T-helper 2 cell treated with Interferon-gamma antibody and Interleukin-4, amounts not matched to agents 100 ng/mL and 5 ng/mL, for 36 hours (primary cell): Measurements from ENCODE around the gene LRIT2. TPM values are rescaled to one million over a fixed set of nuclear protein-coding genes. Genes with fewer than 3 reads are reported as not detected.

Experiments used
- intact Hi-C: fragments of 100-400 bp; cut with micrococcal nuclease; formaldehyde crosslinking; loops from one replicate; pipeline ENCODE4 v1.15.1; 2023
- total RNA-seq: library from RNA; stranded (reverse); gene quantifications from 2 replicates; pipeline ENCODE4 v1.2.3, GENCODE V29; 2022

The LRIT2 gene
- total RNA-seq, 1 donor from 2014 or later: not detected

DNA sequence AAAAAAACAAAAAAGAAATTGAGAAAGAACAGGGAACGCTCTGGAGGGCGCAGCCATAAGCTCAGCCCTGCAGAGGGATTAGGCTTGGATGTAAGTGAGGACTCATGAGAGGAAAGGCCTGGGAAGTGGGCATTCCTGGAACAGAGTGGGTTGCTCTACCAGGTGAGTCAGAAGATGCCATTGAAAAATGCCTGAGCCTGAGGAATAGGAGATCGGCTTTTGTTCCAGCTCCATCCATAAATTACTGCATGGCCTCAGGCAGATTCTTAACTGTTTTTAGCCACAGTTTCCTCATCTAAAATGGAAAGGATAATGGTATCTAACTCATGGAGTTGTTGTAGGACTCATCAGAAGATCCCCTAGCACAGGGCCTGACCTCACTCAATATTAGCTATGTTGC lies 18.4 kb upstream of the LRIT2 start:
- intact Hi-C loops: no loop called here

DNA sequence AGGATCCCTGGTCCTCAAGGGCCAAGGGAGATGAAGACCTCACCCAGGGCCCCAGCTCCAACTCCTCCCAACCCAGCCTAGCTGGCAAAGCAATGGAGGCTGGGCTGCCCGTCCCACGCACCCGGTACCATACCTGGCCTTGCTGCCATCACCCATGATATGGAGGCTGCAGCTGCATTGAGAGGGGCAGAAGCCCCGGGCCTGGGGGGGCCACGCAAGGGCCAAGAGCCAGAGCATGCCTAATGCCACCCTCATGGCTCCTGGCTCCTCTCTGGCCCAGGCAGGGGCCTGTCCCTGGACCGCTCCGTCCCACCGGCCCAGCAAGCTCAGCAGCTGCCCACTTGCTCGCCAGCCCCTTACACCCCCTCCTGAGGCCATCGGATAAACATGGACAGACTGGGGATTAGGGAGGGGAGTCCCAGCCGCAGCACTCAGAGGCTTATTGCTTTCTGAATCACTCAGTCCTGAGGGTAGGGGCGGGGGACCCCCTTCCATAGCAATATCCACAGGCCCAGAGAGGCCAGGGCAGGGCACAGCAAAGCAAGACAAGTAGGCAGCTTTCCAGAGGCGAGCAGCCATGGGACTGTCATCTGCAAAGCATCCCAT lies 15.9 kb upstream of the LRIT2 start, which contains the start of gene LRIT1:
Gene LRIT1, minus strand, starts transcription at position 362 of the 606 bp plus-strand sequence. Its CDS starts 107 bp downstream, at position 255.
- intact Hi-C loops: no loop called here

DNA sequence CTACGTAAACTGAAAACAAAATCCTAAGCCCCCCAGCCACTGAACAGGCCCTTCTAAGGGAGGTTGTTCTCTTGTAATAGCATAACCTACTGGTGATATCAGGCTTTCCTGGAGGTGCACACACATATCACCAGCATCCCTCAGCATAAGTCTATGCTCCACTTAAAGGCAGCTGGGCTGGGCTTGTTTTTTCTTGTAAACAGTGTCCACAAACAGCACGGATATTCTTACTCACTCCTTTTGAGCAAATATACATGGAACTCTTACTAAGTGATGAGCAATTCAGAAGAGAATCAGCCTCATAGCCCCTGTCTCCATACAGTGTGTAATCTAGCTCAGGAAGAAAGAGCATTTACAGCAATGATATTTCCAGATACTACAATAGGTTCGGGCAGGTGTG lies 13.6 kb upstream of the LRIT2 start:
- intact Hi-C loops: no loop called here

DNA sequence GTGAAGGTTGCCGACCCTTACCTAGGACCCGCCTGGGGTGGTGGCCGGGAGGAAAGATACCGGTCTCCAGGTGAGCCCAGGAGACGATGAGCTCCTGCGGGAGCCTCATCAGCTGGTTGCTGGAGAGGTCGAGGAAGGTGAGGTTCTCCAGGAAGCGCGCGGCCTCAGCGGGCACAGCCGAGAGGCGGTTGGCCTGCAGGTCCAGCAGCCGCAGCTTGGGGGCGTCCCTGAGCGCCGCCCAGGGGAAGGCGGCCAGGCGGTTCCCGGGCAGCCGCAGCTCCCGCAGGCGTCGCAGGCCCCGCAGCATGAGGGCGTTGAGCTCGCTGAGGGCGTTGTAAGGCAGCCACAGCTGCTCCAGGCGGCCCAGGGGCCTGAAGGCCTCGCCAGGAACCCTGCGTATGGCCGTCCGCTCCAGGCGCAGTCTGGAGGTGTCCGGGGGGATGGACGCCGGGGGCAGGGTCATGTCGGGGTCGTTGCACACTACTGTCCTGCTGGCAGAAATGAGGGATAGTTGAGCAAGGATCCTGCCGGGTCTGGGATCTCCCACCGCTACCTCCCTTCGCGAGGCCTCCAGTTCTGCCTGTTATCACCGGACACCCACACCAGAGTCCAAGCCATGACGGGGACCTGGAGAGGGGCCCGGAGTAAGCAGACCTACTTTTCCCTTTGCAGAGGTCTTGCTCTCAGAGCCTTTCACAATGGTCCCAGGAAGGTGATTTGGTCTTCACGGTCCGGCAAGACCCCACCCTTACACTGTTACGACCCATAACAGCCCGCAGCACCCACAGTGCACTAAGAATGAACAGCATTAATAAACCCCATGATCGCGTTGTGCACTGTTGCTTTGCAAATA lies 12.1 kb upstream of the LRIT2 start:
- intact Hi-C loops: no loop called here

DNA sequence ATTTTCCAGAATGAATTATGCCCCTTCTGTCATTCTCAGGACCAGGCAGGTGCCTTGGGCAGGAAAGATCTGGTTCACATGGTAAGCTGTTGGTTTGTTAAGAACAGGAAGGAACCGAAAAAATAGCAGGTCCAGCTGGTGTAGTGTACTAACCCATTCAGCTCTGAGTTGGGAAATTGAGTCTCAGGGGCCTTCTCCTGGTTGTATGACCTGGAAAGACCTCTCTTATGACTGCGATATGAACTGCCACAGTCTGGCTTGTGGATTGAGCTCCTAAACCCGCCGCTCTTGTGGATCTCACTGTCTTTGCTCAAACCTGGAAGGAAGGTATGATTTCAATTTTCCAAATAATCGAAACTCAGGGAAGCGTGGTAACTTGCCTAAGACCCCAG lies 11.5 kb upstream of the LRIT2 start:
- intact Hi-C loops: no loop called here

DNA sequence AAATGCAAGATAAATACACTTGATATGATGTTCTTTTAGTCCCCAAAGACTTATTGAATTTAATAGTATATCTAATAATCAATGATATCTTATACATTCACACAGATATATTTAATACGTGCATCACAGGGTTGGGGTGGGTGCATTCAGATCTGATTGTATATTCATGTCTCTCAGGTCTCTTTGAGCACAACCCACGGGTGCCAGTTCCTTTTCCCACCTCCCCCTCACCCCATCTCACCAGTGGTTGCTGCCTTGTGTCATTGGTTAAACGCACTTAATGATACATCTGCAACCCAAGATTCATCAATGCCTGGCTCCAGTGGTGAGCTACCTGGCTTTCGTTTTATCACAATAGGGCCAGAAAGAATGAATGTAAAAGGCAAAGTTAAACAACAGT lies 9.8 kb upstream of the LRIT2 start:
- intact Hi-C loops: no loop called here

DNA sequence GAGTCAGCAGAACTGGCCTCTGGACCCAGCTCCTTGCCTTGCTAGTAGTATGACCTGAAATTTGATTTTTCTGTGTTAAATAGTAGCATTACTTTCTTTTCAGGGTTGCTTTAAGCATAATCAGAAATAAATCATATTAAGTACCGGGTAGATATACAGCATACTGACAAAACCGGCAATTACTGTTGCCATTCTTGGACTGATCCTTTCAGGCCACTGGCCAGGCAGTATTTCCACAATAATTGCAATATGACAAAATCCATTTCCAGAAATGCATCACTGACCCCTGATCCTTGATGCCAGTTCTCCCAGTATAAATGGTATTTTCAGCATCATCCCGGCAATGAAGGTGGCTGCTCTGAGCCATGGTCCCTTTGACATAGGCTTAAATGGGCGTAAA lies 9.1 kb upstream of the LRIT2 start:
- intact Hi-C loops: no loop called here

DNA sequence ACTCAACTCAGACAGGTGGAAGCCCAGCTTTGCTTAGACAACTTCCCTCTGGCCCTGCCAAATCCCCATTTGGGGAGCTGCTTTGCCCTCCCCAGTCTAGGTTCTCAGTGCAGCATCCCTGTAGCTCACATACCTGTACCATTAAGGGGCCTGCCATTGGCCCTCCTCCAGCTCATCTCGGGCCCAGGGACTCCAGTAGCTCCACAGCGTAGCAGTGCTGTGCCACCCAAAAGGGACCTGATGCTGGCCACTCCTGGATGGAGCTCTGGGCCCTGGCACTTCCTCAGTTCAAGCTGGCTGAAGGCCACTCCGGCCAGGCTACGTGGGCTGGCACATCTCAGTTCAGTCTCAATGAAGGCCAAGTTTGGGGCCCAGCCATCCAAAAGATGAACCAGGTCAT lies 8.6 kb upstream of the LRIT2 start:
- intact Hi-C loops: no loop called here

DNA sequence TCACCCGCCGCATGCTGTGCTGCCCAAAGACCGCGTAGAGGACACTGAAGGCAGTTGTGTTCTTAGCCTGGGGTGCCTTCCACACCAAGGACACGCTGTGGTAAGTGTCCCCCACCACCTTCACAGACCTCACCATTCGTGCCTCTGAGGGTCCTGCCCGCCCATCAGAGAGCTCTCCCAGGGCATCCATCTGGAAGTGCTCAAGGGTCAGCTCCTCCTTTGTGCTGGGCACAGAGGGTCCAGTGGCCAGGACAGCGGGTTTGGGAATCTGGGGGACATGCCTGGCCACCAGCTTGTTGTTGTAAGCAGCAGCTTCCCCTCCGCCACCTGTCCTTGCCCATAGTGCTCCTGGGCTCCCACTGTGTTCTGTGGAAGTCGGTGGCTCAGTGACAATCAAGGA lies 7.0 kb upstream of the LRIT2 start:
- intact Hi-C loops: no loop called here

DNA sequence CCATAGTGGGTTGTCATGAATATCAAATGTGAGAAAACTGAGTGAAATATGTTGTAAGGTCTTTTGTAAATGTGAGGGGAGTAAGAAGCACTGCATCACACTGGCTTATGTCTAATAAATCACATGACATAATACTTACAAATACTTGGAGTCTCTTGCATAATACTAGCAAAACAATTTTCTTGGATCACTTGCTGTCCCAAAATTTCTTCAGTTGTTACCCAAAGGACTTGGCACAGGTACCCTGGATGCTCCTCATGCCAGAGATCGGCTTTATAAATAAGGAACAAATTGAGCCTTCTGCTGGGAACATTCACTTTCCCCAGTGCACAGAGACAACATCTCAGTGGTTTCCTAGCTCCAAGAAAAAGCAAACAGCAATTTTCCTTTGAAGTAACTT lies 5.0 kb upstream of the LRIT2 start:
- intact Hi-C loops: no loop called here

DNA sequence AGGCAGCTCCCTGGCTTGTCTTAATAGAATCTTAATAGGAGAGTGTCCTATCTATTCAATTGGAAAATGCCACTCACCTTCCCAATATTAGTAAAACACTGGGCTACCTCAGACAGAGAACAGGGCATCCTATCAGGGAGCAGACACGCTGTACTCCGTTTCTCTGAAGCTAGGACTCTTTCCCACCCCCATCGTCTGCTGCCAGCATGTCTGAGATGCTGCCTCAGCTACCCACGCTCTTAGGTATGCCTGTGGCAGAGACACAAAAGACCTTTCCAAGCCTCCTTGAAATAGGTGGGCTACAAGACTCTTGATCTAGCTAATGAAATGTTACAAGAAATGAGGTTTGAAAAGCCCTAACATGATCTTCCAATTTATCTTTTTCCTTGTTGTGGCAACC lies 2.5 kb upstream of the LRIT2 start:
- intact Hi-C loops: no loop called here

DNA sequence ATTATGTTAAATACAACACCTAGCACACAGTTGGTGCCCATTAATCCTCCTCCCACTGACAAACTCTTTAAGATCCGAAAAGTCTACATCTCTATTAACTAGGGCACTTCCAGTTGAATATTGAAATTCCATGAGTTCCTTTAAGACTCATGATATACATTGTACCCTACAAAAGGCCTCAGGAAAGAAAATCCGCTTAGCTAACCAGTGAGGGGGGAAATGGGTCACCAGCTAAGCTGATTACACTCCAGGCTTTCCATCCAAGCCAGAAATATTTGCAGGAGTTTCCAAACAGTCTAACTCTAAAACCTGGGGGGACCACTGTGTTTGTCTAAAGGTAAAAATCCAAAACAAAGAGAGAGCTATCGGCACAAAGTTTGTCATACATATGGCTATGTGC lies 1.3 kb upstream of the LRIT2 start:
- intact Hi-C loops: no loop called here

DNA sequence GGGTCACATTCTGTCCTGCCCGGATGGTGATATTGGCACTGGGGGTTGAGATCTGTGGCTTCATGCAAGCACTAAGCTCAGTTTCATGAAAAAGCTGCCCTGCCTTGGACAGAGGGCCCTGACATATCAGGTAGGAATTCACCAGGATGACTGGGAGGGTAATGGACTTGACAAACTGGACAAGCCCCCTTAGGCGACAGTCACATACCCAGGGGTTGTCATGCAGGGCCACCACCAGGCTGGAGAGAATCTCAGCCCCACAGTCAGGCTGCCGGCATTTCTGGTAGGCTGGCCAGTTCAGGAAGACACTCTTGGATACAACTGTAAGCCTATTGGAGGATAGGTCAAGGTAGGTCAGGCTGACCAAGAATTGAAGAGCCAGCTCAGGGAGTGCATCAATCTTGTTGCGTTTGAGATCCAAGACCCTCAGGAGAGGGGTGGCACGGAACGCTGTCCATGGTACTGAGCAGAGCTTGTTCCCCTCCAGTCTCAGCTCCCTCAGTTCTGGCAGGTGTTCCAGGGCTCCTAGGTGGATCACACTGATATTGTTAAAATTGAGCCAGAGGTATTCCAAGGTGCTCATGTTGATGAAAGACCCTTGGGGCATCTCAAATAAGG lies 824 bp downstream of the LRIT2 start:
- intact Hi-C loops: no loop called here

DNA sequence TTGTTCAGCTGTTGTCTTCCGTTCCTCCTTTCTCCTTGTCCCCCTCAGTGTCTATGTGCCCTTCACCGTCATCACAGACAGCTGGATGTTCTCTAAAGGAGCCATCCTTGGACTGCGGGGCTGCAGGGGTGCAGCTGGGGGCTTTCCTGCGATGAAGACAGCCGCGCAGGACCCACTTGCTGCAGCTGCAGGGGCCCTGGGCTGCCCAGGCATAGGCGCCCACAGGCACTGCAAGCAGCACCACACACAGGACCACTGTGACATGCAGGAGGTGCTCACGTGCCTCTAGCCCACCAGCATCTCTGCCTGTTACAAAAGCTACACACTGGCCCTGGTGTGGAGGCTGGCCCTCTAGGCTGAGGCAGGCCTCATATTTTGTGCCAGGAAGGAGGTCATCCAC lies 3.4 kb downstream of the LRIT2 start:
- intact Hi-C loops: no loop called here

DNA sequence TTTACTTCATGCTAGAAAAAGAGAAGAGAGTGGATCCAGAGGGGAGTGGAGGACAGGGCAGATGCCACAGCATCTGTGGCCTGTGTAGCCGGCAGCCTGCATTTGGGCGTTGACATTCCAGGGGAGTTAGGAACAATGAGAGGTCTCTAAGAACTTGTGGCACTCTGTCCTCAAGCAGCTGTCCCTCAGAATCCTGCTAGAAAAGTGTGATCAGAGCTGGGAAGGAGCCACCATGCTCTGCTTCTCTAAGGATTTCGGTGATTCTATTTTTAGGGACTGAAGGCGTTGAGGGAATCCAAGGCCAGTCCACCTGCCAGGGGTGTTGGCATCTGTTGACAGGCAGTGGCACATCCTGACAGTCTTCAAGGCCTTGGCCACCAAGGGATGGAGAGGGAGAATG lies 7.6 kb downstream of the LRIT2 start:
- intact Hi-C loops: no loop called here

DNA sequence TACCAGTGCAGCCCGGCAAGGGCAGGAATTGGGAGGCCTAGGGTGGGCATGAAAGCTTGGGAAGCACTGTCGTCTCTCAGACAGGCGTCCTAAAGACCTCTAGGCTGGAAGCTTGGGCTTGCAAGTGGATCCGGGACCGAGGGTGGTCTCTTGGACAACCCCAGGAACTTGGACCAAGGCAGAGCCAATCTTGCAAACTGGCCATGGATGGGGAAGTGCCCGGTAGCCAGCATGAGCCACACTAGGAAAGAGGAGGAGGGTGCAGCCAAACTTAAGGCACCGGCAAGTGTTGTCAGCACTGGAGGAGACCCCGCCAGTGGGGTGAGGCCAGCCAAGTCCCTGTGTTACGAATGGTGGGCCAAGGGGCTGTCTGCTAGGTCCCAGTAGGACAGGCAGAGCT lies 8.5 kb downstream of the LRIT2 start:
- intact Hi-C loops: no loop called here

DNA sequence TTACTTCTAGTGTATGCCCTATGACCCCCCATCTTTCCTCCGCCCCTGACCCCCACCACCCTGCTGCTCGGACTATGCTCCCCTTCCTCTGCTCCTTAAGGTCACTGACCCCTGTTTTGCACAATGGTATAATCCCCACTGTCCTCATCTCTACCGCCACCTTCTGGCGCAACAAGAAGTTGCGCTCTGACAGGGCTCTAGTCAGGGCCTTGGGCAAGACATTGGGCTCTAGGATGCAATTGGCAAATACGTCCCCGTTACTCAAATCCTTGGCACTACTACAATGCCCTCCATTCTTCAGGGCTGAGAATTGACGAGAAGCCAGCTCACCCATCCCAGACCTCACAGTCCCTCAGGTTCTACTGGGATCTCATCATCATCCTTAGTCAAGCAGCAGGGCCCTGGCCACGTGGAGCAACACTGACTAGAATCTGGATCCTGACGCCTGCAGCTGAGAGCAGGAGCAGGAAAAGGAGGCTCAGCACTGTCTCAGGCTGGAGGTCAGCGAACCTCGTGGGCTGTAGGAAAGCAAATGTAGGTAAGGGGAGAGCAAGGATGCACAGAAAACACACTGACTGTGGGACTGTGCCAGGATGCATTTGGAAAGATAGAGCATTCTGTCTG lies 10.6 kb downstream of the LRIT2 start:
- intact Hi-C loops: loop anchor here (2.0 kb wide), 1 partner anchor 66 kb away; no protein-coding TSS in a partner anchor

DNA sequence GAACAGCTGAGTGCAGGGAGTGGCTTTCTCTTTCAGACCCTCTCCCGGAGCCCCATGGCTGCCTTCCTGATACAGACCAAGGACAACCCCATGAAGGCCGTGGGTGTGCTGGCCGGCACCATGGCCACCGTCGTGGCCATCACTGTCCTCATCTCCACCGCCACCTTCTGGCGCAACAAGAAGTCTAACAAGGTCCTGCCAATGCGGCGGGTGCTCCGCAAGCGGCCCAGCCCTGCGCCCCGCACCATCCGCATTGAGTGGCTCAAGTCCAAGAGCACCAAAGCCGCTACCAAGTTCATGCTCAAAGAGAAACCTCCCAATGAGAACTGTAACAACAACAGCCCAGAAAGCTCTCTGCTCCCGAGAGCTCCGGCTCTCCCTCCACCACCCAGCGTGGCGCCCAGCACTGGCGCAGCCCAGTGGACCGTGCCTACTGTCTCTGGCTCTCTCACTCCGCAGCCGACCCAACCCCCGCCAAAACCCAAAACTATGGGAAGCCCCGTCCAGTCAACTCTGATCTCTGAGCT lies 11.2 kb downstream of the LRIT2 start:
- intact Hi-C loops: loop anchor here (2.0 kb wide), 1 partner anchor 65 kb away; no protein-coding TSS in a partner anchor

DNA sequence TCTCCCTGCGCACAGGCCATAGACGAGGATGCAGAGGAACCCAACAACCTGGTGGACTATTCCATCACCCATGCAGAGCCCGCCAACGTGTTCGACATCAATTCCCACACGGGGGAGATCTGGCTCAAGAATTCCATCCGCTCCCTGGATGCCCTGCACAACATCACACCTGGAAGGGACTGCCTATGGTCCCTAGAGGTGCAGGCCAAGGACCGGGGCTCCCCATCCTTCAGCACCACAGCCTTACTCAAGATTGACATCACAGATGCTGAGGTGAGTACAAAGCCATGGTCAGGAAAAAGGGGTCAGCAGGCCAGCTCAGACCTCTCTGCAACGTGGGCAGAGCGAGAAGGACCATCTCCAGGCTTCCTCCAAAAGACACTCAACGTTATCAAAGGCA lies 12.3 kb downstream of the LRIT2 start:
- intact Hi-C loops: no loop called here

DNA sequence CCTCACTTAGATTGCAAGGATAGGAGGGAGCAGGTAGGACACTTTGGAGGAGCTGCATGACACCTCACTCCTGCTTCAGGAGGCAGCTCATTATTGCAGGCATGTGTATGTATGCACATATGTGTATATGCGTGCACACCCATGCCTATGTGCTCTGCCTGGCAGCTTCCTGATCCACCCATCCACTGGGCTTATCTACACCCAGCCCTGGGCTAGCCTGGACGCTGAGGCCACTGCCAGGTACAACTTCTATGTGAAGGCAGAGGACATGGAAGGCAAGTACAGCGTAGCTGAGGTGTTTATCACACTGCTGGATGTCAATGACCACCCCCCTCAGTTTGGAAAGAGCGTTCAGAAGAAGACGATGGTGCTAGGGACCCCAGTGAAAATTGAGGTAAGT lies 13.3 kb downstream of the LRIT2 start:
- intact Hi-C loops: no loop called here

DNA sequence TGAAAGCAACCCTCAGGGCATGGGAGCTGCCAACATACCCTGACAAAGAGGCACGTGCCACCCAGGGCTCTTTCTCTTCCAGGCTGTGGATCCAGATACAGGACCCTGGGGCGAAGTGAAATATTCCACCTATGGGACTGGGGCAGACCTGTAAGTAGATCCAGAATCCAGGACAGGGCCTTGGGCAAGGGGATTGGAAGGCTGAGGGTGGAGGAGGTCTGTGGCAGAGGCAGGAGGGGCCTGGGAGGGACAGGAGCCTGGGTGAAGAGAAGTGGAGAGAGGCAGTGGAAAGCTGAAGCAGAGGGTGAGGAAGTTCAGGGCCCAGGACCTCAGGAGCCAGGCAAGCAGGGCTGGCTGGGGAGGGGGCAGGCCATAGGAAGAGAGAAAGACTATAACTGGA lies 13.8 kb downstream of the LRIT2 start:
- intact Hi-C loops: no loop called here

DNA sequence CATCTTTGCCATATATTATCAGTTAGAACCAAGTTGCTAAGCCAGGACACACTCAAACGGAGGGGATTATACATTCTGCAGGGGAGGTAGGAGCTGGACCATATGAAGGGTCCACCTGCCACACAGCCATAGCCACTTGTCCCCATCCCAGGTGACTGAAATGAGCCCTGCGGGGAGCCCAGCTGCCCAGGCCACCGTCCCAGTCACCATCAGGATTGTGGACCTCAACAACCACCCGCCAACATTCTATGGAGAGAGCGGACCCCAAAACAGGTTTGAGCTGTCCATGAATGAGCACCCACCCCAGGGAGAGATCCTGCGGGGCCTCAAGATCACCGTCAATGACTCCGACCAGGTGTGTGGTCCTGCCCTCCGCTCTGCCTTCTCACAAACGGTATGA lies 17.3 kb downstream of the LRIT2 start:
- intact Hi-C loops: no loop called here
